Pancreas (tissue), 10 donors: ENCODE measurements around the gene RCOR1. TPM values are rescaled to one million over a fixed set of nuclear protein-coding genes. Genes with fewer than 3 reads are reported as not detected.

ENCODE experiments used
- ATAC-seq, 4 donors: fragments of 200-7000 bp; cut with Tn5 transposase; one replicate each; pipeline versions ENCODE4 v1.8.0 to v1.9.1; 2020; ENCODE audit warnings: mild to moderate bottlenecking in 4 of 4, moderate library complexity in 4 of 4
- DNase-seq, 6 donors: peaks; one replicate each; pipeline ENCODE4 v3.0.0-alpha.2; 2020
- FAIRE-seq: peaks from 2 replicates; lab custom pipeline; 2012; peaks lifted over from hg19 to GRCh38; lab: Jason Lieb, UNC
- H3K27ac ChIP-seq, 4 donors: fragments of 200-600 bp; sonication (generic); 1 replicate in 3 of 4; 2 replicates in 1 of 4; pipeline versions ENCODE4 v1.5.0 to v1.8.0; 2020
- H3K27me3 ChIP-seq, 4 donors: fragments of 200-600 bp; one replicate each; pipeline ENCODE4 v1.8.0; 2021
- H3K36me3 ChIP-seq, 3 donors: fragments of 200-600 bp; sonication (generic) in 1 of 3; one replicate each; pipeline versions ENCODE4 v1.5.0 to v1.8.0; 2020 to 2021
- H3K4me1 ChIP-seq, 3 donors: fragments of 200-600 bp; one replicate each; pipeline ENCODE4 v1.8.0; 2021
- H3K4me3 ChIP-seq, 4 donors: fragments of 200-600 bp; sonication (generic) in 2 of 4; one replicate each; pipeline versions ENCODE4 v1.5.0 to v1.8.0; 2020 to 2021
- H3K9me3 ChIP-seq, 4 donors: fragments of 200-600 bp; one replicate each; pipeline ENCODE4 v1.8.0; 2021
- WGBS, 2 donors: extraction: QIAGEN DNeasy Blood & Tissue Kit; methylation state at CpG; one replicate each; pipeline ENCODE4 v1.1.7; 2013; 5-methylcytosine and 5-hydroxymethylcytosine counted together
- intact Hi-C, 3 donors: fragments of 100-400 bp; cut with DNase I; formaldehyde crosslinking; loops; one replicate each; pipeline versions ENCODE4 v1.11.1 to v1.14.2; 2022
- polyA plus RNA-seq, 2 donors: library from polyadenylated mRNA; stranded (reverse); fragments of 200-250 nt; gene quantifications; one replicate each; pipeline ENCODE4 v1.2.3, GENCODE V29; 2013
- total RNA-seq, 6 donors: library from RNA; stranded (reverse); fragmentation: NEBNext Ultra II Directional in 4 of 6; extraction: Animal tissue kit (Norgen Biotek cat#: 25700) in 4 of 6; gene quantifications; one replicate each; pipeline versions ENCODE4 v1.2.1 to v1.2.4, GENCODE V29; 2021 to 2023
- TF ChIP-seq, protein P1 (sequence below), 4 donors: fragments of 200-600 bp; sonication (generic) in 3 of 4; IDR thresholded peaks; one replicate each; pipeline versions ENCODE4 v1.5.0 to v1.8.0; 2021; ENCODE audit warnings: antibody characterized with exemption in 4 of 4
- donor health status: healthy with polysubstance abuse.
- donor health status: DM: no; HTN: no; CAD: no; lungs with moderate emphysema.
- donor health status: DM: no; HTN: no; CAD: no.
- donor health status: control.
- donor health status: control.
- donor health status: Bipolar disorder and iron deficiency.
- donor health status: DM: yes; HTN: yes; CAD: no.
- donor health status: DM: no; HTN: no; CAD: no.
- donor health status: DM: no; HTN: no; CAD: no.
- donor health status: DM: yes; HTN: yes; CAD: no.

The RCOR1 gene
- total and polyA plus RNA-seq, 8 donors: 2.8 to 13.5 (median 6.8) TPM

DNA sequence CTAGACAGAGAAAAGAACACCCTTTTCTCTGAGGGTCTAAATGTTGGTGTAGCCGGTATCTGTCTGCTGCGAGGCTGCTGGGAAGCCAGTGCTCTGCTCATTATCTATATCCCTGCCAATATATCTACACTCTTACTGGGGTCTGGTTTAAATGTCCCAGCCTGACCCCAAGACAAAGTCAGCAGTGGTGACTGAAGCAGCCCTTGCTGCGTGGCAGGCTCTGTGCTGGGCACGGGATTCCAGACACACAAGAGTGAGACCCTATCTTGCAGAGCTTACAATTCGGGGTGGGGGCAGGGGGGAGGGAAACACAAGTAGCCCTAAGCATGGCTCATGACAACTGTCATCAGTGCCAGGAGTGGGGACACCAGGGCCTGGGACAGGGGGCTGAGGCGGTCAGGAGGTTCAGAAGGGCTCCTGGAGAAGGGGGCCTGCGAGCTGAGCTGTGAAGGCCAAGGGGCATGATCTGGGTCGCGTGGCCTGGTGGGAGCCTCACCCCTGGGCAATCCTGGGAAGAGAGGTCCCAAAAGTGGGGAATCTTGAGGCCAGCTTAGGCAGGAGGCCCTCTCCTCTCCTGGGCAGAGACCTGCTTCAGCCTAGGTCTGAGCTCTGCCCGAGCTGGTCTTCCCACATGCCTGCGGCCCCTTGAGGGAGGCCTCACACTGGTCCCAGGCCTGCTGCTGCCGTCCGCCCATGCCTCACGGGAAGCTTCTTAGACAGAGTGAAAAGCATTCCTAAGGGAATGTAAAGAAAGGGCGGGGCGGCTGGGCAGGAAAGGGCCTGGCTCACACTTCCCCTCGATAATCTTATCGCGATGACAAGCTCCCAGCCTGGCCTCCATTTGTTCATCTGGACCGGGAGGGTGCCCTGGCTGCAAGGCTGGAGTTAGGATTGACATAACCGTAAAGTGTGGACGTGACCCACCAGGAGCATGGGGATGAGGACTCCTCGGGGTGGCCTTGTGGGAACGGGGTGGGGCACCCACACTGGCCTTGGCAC lies 7.3 kb upstream of the RCOR1 start:
- Histone ChIP-seq H3K4me1 (no peaks in the 10 kb centered on the region), H3K27ac (no peak overlapping the region), H3K36me3 (no peaks in the 10 kb centered on the region), H3K27me3 (no peaks in the 10 kb centered on the region), H3K9me3 (no peaks in the 10 kb centered on the region), H3K4me3 (no peak overlapping the region)
- intact Hi-C loops: no loop called here
- WGBS, 2 donors: 66 to 71% methylated on average over 24 of the region's 24 CpGs
- DNase-seq (no peak), FAIRE-seq (no peak), ATAC-seq (no peak)
- TF ChIP-seq, protein P1, sequence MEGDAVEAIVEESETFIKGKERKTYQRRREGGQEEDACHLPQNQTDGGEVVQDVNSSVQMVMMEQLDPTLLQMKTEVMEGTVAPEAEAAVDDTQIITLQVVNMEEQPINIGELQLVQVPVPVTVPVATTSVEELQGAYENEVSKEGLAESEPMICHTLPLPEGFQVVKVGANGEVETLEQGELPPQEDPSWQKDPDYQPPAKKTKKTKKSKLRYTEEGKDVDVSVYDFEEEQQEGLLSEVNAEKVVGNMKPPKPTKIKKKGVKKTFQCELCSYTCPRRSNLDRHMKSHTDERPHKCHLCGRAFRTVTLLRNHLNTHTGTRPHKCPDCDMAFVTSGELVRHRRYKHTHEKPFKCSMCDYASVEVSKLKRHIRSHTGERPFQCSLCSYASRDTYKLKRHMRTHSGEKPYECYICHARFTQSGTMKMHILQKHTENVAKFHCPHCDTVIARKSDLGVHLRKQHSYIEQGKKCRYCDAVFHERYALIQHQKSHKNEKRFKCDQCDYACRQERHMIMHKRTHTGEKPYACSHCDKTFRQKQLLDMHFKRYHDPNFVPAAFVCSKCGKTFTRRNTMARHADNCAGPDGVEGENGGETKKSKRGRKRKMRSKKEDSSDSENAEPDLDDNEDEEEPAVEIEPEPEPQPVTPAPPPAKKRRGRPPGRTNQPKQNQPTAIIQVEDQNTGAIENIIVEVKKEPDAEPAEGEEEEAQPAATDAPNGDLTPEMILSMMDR (IDR thresholded peaks at IDR 0.05): no peak

DNA sequence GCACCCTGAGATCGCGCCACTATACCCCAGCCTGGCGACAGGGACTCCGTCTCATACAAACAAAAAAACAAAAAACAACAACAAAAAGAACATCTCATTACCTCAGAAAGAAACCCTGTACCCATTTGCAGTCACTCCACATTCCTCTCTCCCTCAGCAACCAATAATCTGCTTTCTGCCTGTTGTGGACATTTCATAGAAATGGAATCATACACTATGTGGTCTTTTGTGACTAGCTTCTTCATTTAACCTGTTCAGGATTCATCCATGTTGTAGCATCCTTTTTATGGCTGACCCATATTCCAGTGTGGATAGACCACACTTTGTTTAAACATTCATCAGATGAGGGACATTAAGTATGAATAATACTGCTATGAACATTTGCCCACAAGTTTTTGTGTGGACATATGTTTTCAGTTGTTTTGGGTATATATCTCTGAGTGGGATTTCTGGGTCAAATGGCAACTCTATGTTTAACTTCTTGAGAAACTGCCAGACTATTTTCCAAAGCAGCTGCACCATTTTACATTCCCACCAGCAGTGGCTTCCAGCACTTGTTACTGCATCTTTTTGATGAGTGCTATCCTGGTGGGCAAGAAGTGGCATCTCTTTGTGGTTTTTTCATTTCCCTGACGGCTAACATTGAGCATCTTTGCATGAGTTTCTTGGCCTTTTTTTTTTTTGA lies 5.9 kb upstream of the RCOR1 start:
- Histone ChIP-seq H3K4me1 (peaks cover 0 to 8% (median 7%) of the 10 kb centered on the region in 3 donors), H3K9me3 (no peaks in the 10 kb centered on the region), H3K36me3 (no peaks in the 10 kb centered on the region), H3K4me3 (no peak overlapping the region), H3K27ac (no peak overlapping the region), H3K27me3 (no peaks in the 10 kb centered on the region)
- ATAC-seq: no peak
- WGBS, 2 donors: 70 to 84% methylated on average over 5 of the region's 5 CpGs
- TF ChIP-seq, protein P1 (IDR thresholded peaks at IDR 0.05): no peak
- DNase-seq: no peak
- FAIRE-seq: no peak
- intact Hi-C loops: no loop called here

GRCh38 chr14:102588821-102589220 lies 3.6 kb upstream of the RCOR1 start:
- TF ChIP-seq, protein P1 (IDR thresholded peaks at IDR 0.05): no peak
- no peak for DNase-seq
- Histone ChIP-seq H3K36me3 (no peaks in the 10 kb centered on the region), H3K27me3 (no peaks in the 10 kb centered on the region), H3K9me3 (no peaks in the 10 kb centered on the region), H3K4me3 (no peak overlapping the region), H3K4me1 (peaks cover 0 to 10% (median 7%) of the 10 kb centered on the region in 3 donors), H3K27ac (no peak overlapping the region)
- WGBS, 2 donors: 70 to 87% methylated on average over 3 of the region's 3 CpGs
- no peak for ATAC-seq
- intact Hi-C loops: no loop called here
- no peak for FAIRE-seq

- H3K36me3 ChIP-seq: no peaks in the 10 kb centered on the region
- no peaks in the 10 kb centered on the region for H3K9me3 ChIP-seq
- no peak for ATAC-seq
- H3K4me1 ChIP-seq: peaks cover 8 to 15% (median 8%) of the 10 kb centered on the region in 3 donors
- intact Hi-C loops: no loop called here
- 59% methylated on average over 12 of the region's 12 CpGs for WGBS, 2 donors
- no peak overlapping the region for H3K27ac ChIP-seq
- no peak overlapping the region for H3K4me3 ChIP-seq
- FAIRE-seq: no peak
- DNase-seq: no peak
- TF ChIP-seq, protein P1 (IDR thresholded peaks at IDR 0.05): no peak
- H3K27me3 ChIP-seq: no peaks in the 10 kb centered on the region
Measured at GRCh38 chr14:102589761-102590290, 2.6 kb upstream of the RCOR1 start.
